Cerebellar cortex (tissue), 1 donor: ENCODE measurements around the gene TMEM225B.
"Not testable (repeated sequence)": the region's sequence is repeated elsewhere in the genome, so short reads cannot be mapped to it uniquely, and the experiment has no call there.

Experiments
- DNase-seq: peaks from one replicate; pipeline ENCODE4 v3.0.0-alpha.2; 2015; ENCODE audit warnings: low spot score

The TMEM225B gene

GRCh38 chr7:99579281-99579955, 18.6 kb upstream of the TMEM225B start:
- DNase-seq = peak; percentile 28

- DNase-seq = peak; percentile 72
These were observed 17.9 kb upstream of the TMEM225B start for GRCh38 chr7:99579956-99580777.

- not testable (repeated sequence) for DNase-seq
These were observed 17.2 kb upstream of the TMEM225B start for GRCh38 chr7:99580778-99581332.

- no peak for DNase-seq
These were observed 9.2 kb upstream of the TMEM225B start for GRCh38 chr7:99588868-99589267.

GRCh38 chr7:99594948-99595745, 2.9 kb upstream of the TMEM225B start:
- DNase-seq = no peak

GRCh38 chr7:99596408-99596955, 1.6 kb upstream of the TMEM225B start:
- no peak for DNase-seq

GRCh38 chr7:99599836-99600235, 1.8 kb downstream of the TMEM225B start:
- DNase-seq = no peak

- no peak for DNase-seq
These were observed 3.7 kb downstream of the TMEM225B start for GRCh38 chr7:99601656-99602310.

GRCh38 chr7:99605527-99605926, 7.5 kb downstream of the TMEM225B start:
- no peak for DNase-seq

GRCh38 chr7:99606531-99606930, 8.5 kb downstream of the TMEM225B start:
- no peak for DNase-seq

GRCh38 chr7:99607548-99607947, 9.5 kb downstream of the TMEM225B start:
- DNase-seq = no peak

- DNase-seq = no peak
These were observed 16.4 kb downstream of the TMEM225B start for GRCh38 chr7:99614495-99614894.

GRCh38 chr7:99615989-99616358, 17.9 kb downstream of the TMEM225B start:
- no peak for DNase-seq

GRCh38 chr7:99616359-99617191, 18.5 kb downstream of the TMEM225B start, which contains the start of gene ZSCAN25:
Gene ZSCAN25, plus strand, starts transcription at chr7:99616946. Its CDS starts 2,661 bp downstream, at chr7:99619607.
- DNase-seq = peak; percentile 94

- DNase-seq = no peak
These were observed 19.2 kb downstream of the TMEM225B start for GRCh38 chr7:99617192-99617781.

GRCh38 chr7:99618726-99619125, 20.7 kb downstream of the TMEM225B start:
- no peak for DNase-seq

GRCh38 chr7:99619571-99620130, 21.6 kb downstream of the TMEM225B start:
- no peak for DNase-seq

GRCh38 chr7:99621271-99621670, 23.2 kb downstream of the TMEM225B start:
- DNase-seq = no peak

GRCh38 chr7:99622596-99622995, 24.5 kb downstream of the TMEM225B start:
- no peak for DNase-seq
